T-helper 17 cell (primary cell): ENCODE measurements around the gene KDM7A. TPM values are rescaled to one million over a fixed set of nuclear protein-coding genes. Genes with fewer than 3 reads are reported as not detected.
A peak's percentile ranks its signal among the peaks of the same experiment; 100 is the strongest.

Experiments used
- ATAC-seq: fragments of 150-1000 bp; cut with Tn5 transposase; 2 replicates; pipeline ENCODE4 v1.10.0; 2021; ENCODE audit warnings: mild to moderate bottlenecking, moderate library complexity
- DNase-seq, 3 donors: peaks; one replicate each; pipeline versions ENCODE4 v3.0.0 to v3.0.0-alpha.2; 2020 to 2021
- H3K9me3 ChIP-seq: one replicate; pipeline ENCODE4 v1.7.0; 2013; ENCODE audit warnings: low read length, mild to moderate bottlenecking; ENCODE audit not compliant: control insufficient read depth, poor library complexity, severe bottlenecking
- H3K27ac Mint-ChIP-seq: one replicate; pipeline ENCODE4 v1.8.0; 2022; ENCODE audit warnings: mild to moderate bottlenecking, moderate library complexity, mixed read lengths
- H3K27me3 Mint-ChIP-seq: one replicate; pipeline ENCODE4 v1.8.0; 2022; ENCODE audit warnings: mixed read lengths
- H3K36me3 Mint-ChIP-seq: one replicate; pipeline ENCODE4 v1.8.0; 2022; ENCODE audit warnings: low read depth, mixed read lengths
- H3K4me1 Mint-ChIP-seq: one replicate; pipeline ENCODE4 v1.8.0; 2022; ENCODE audit warnings: mild to moderate bottlenecking, mixed read lengths
- H3K4me3 Mint-ChIP-seq: one replicate; pipeline ENCODE4 v1.8.0; 2022; ENCODE audit warnings: mild to moderate bottlenecking, moderate library complexity, mixed read lengths
- total RNA-seq, 4 donors: library from RNA in 2 of 4; stranded (reverse) in 2 of 4; gene quantifications; one replicate each; pipeline ENCODE4 v1.2.3 and lab custom pipeline; 2022 to 2026

KDM7A gene
- total RNA-seq, 2 donors from 2014 or later: 35.1 to 47.2 TPM

GRCh38 chr7:140196361-140197217, 19.8 kb upstream of the KDM7A start:
- no peak for ATAC-seq
- H3K4me1 Mint-ChIP-seq: peaks cover 7% of the 10 kb centered on the region
- H3K27ac Mint-ChIP-seq: no peak overlapping the region
- no peak overlapping the region for H3K4me3 Mint-ChIP-seq
- no peaks in the 10 kb centered on the region for H3K27me3 Mint-ChIP-seq
- no peak for DNase-seq
- H3K36me3 Mint-ChIP-seq: peaks cover 3% of the 10 kb centered on the region
- no peaks in the 10 kb centered on the region for H3K9me3 ChIP-seq

GRCh38 chr7:140195859-140196258, 19.1 kb upstream of the KDM7A start:
- no peak overlapping the region for H3K4me3 Mint-ChIP-seq
- ATAC-seq: no peak
- no peak for DNase-seq
- no peaks in the 10 kb centered on the region for H3K27me3 Mint-ChIP-seq
- no peaks in the 10 kb centered on the region for H3K9me3 ChIP-seq
- peaks cover 7% of the 10 kb centered on the region for H3K4me1 Mint-ChIP-seq
- peak overlapping the region; percentile 8 for H3K27ac Mint-ChIP-seq
- H3K36me3 Mint-ChIP-seq: peaks cover 3% of the 10 kb centered on the region

GRCh38 chr7:140192620-140193019, 15.8 kb upstream of the KDM7A start:
- Mint-ChIP-seq H3K4me1 (peaks cover 7% of the 10 kb centered on the region), H3K27me3 (no peaks in the 10 kb centered on the region), H3K36me3 (peaks cover 3% of the 10 kb centered on the region), H3K4me3 (no peak overlapping the region), H3K27ac (no peak overlapping the region)
- DNase-seq (no peak), ATAC-seq (no peak)
- H3K9me3 ChIP-seq: no peaks in the 10 kb centered on the region

- Mint-ChIP-seq H3K27me3 (no peaks in the 10 kb centered on the region), H3K4me1 (peaks cover 7% of the 10 kb centered on the region), H3K27ac (no peak overlapping the region), H3K4me3 (no peak overlapping the region), H3K36me3 (peaks cover 3% of the 10 kb centered on the region)
- no peaks in the 10 kb centered on the region for H3K9me3 ChIP-seq
- ATAC-seq: no peak
- DNase-seq: no peak
These were observed 15.4 kb upstream of the KDM7A start for GRCh38 chr7:140192176-140192575.

- H3K27me3 Mint-ChIP-seq: no peaks in the 10 kb centered on the region
- no peak overlapping the region for H3K4me3 Mint-ChIP-seq
- no peak overlapping the region for H3K27ac Mint-ChIP-seq
These were observed 13.8 kb upstream of the KDM7A start for GRCh38 chr7:140190588-140190987.

GRCh38 chr7:140189917-140190316, 13.1 kb upstream of the KDM7A start:
- ATAC-seq (no peak), DNase-seq (no peak)
- H3K27me3 Mint-ChIP-seq: no peaks in the 10 kb centered on the region
- H3K4me1 Mint-ChIP-seq: peaks cover 5% of the 10 kb centered on the region
- H3K4me3 Mint-ChIP-seq: no peak overlapping the region
- peak overlapping the region; percentile 90 for H3K27ac Mint-ChIP-seq
- no peaks in the 10 kb centered on the region for H3K9me3 ChIP-seq
- H3K36me3 Mint-ChIP-seq: no peaks in the 10 kb centered on the region

More at GRCh38 chr7:140190588-140190987, 13.8 kb upstream of the KDM7A start:
- no peaks in the 10 kb centered on the region for H3K9me3 ChIP-seq
- DNase-seq (no peak), ATAC-seq (no peak)
- peaks cover 7% of the 10 kb centered on the region for H3K4me1 Mint-ChIP-seq
- no peaks in the 10 kb centered on the region for H3K36me3 Mint-ChIP-seq

GRCh38 chr7:140182917-140183316, 6.1 kb upstream of the KDM7A start:
- DNase-seq (no peak), ATAC-seq (no peak)
- Mint-ChIP-seq H3K27ac (no peak overlapping the region), H3K4me3 (no peak overlapping the region), H3K4me1 (peaks cover 8% of the 10 kb centered on the region), H3K27me3 (peaks cover 25% of the 10 kb centered on the region), H3K36me3 (no peaks in the 10 kb centered on the region)
- H3K9me3 ChIP-seq: no peaks in the 10 kb centered on the region

- DNase-seq: no peak
- ATAC-seq: no peak
- H3K36me3 Mint-ChIP-seq: no peaks in the 10 kb centered on the region
- no peaks in the 10 kb centered on the region for H3K9me3 ChIP-seq
- no peak overlapping the region for H3K27ac Mint-ChIP-seq
- peaks cover 19% of the 10 kb centered on the region for H3K4me1 Mint-ChIP-seq
- no peak overlapping the region for H3K4me3 Mint-ChIP-seq
- peaks cover 29% of the 10 kb centered on the region for H3K27me3 Mint-ChIP-seq
These were observed 2.6 kb upstream of the KDM7A start for GRCh38 chr7:140179339-140179738.

GRCh38 chr7:140176122-140176701, 571 bp downstream of the KDM7A start:
- Mint-ChIP-seq H3K4me3 (peak overlapping the region; percentile 98), H3K27ac (peak overlapping the region; percentile 71), H3K4me1 (peaks cover 27% of the 10 kb centered on the region), H3K36me3 (no peaks in the 10 kb centered on the region), H3K27me3 (peaks cover 4% of the 10 kb centered on the region)
- no peaks in the 10 kb centered on the region for H3K9me3 ChIP-seq
- DNase-seq: peak in 2 of 3 donors; percentile 6 to 22
- no peak for ATAC-seq

- peak; percentile 73 for ATAC-seq
- Mint-ChIP-seq H3K4me1 (peaks cover 33% of the 10 kb centered on the region), H3K27ac (peak overlapping the region; percentile 71), H3K27me3 (peaks cover 4% of the 10 kb centered on the region), H3K4me3 (peak overlapping the region; percentile 98), H3K36me3 (no peaks in the 10 kb centered on the region)
- peak; percentile 72 to 87 (median 77) for DNase-seq
- H3K9me3 ChIP-seq: no peaks in the 10 kb centered on the region
These were observed 1.3 kb downstream of the KDM7A start for GRCh38 chr7:140175221-140176121.

- Mint-ChIP-seq H3K27ac (peak overlapping the region; percentile 71), H3K4me1 (peaks cover 37% of the 10 kb centered on the region), H3K36me3 (no peaks in the 10 kb centered on the region), H3K27me3 (peaks cover 4% of the 10 kb centered on the region), H3K4me3 (peak overlapping the region; percentile 98)
- no peak for DNase-seq
- no peaks in the 10 kb centered on the region for H3K9me3 ChIP-seq
- no peak for ATAC-seq
These were observed 2.6 kb downstream of the KDM7A start for GRCh38 chr7:140174217-140174616.

- ATAC-seq (no peak), DNase-seq (no peak)
- H3K4me1 Mint-ChIP-seq: peaks cover 39% of the 10 kb centered on the region
- H3K36me3 Mint-ChIP-seq: no peaks in the 10 kb centered on the region
- no peaks in the 10 kb centered on the region for H3K9me3 ChIP-seq
- no peak overlapping the region for H3K4me3 Mint-ChIP-seq
- no peak overlapping the region for H3K27ac Mint-ChIP-seq
- no peaks in the 10 kb centered on the region for H3K27me3 Mint-ChIP-seq
These were observed 6.4 kb downstream of the KDM7A start for GRCh38 chr7:140170375-140170774.

GRCh38 chr7:140168816-140169215, 8.0 kb downstream of the KDM7A start:
- peaks cover 41% of the 10 kb centered on the region for H3K4me1 Mint-ChIP-seq
- H3K27me3 Mint-ChIP-seq: no peaks in the 10 kb centered on the region
- H3K9me3 ChIP-seq: no peaks in the 10 kb centered on the region
- ATAC-seq: no peak
- no peaks in the 10 kb centered on the region for H3K36me3 Mint-ChIP-seq
- no peak overlapping the region for H3K4me3 Mint-ChIP-seq
- no peak overlapping the region for H3K27ac Mint-ChIP-seq
- no peak for DNase-seq
